H1 (cell line): Measurements from ENCODE around the gene CACNA1F. TPM values are rescaled to one million over a fixed set of nuclear protein-coding genes. Genes with fewer than 3 reads are reported as not detected.

Experiments used
- ATF3 ChIP-seq: IDR thresholded peaks from 2 replicates; pipeline ENCODE4 v1.6.1; 2011; ENCODE audit warnings: low read depth, mild to moderate bottlenecking, low read length; ENCODE audit not compliant: insufficient read depth
- CHD2 ChIP-seq: IDR thresholded peaks from 2 replicates; pipeline ENCODE4 v1.6.1; 2012; ENCODE audit warnings: low read length, improper control_type of control experiment
- CREB1 ChIP-seq: IDR thresholded peaks from 2 replicates; pipeline ENCODE4 v1.6.1; 2012; ENCODE audit warnings: inconsistent platforms
- GTF2F1 ChIP-seq: IDR thresholded peaks from 2 replicates; pipeline ENCODE4 v1.6.1; 2012; ENCODE audit warnings: low read depth, low read length, improper control_type of control experiment, borderline replicate concordance
- MAX ChIP-seq: IDR thresholded peaks from 2 replicates; pipeline ENCODE4 v1.6.1; 2012; ENCODE audit warnings: inconsistent platforms
- POLR2AphosphoS5 ChIP-seq: IDR thresholded peaks from 2 replicates; pipeline ENCODE4 v1.6.1; 2011; ENCODE audit warnings: low read depth, low read length
- RBBP5 ChIP-seq: IDR thresholded peaks from 2 replicates; pipeline ENCODE4 v1.7.1; 2012; ENCODE audit warnings: low read depth, mild to moderate bottlenecking, inconsistent platforms, low read length, moderate library complexity, borderline replicate concordance
- RXRA ChIP-seq: IDR thresholded peaks from 2 replicates; pipeline ENCODE4 v1.6.1; 2011; ENCODE audit warnings: low read depth, mild to moderate bottlenecking, low read length, moderate library complexity; ENCODE audit not compliant: insufficient read depth
- SP2 ChIP-seq: IDR thresholded peaks from 2 replicates; pipeline ENCODE4 v1.6.1; 2012; ENCODE audit warnings: mild to moderate bottlenecking, low read length, inconsistent platforms
- TAF1 ChIP-seq: IDR thresholded peaks from 2 replicates; pipeline ENCODE4 v1.6.1; 2011; ENCODE audit warnings: mild to moderate bottlenecking, low read depth, low read length
- TAF7 ChIP-seq: optimal IDR thresholded peaks from 2 replicates; pipeline ENCODE3; 2011; ENCODE audit warnings: low read depth, mild to moderate bottlenecking, inconsistent platforms, low read length, moderate library complexity, borderline replicate concordance
- TBP ChIP-seq: IDR thresholded peaks from 2 replicates; pipeline ENCODE4 v1.6.1; 2011; ENCODE audit warnings: low read depth, low read length, improper control_type of control experiment
- ZNF274 ChIP-seq: IDR thresholded peaks from 2 replicates; pipeline ENCODE4 v1.7.0; 2012; ENCODE audit warnings: low read length, borderline replicate concordance; ENCODE audit errors: extremely low read depth
- polyA plus RNA-seq, 7 experiments: library from polyadenylated mRNA; depleted of rRNA in 3 of 7; stranded (reverse) in 5 of 7; unstranded in 2 of 7; fragments of >200 nt in 5 of 7; fragments of 200-250 nt in 2 of 7; gene quantifications; 1 replicate in 5 of 7; 2 replicates in 1 of 7; 4 replicates in 1 of 7; pipeline versions ENCODE4 v1.2.1 to v1.2.3, GENCODE V29; 2011 to 2013; ENCODE audit warnings: missing spikeins in 2 of 7, mixed read lengths in 2 of 7
- total RNA-seq: library from RNA; stranded (reverse); fragmentation: NEBNext Ultra II Directional; extraction: Animal tissue kit (Norgen Biotek cat#: 25700); gene quantifications from 2 replicates; pipeline ENCODE4 v1.2.1, GENCODE V29; 2021

Gene CACNA1F
- total and polyA plus RNA-seq, 2 of the 8 experiments (the other 6 are each of a cell fraction or from before 2014, with no cell fraction given) = 0.59 to 0.84 TPM

- no peak for TF ChIP-seq ZNF274
- TF ChIP-seq TAF7 = peak; percentile 65
- TF ChIP-seq MAX = 0 out of 2 replicates have a peak, but pooled peaks have one; percentile 8
- peak; percentile 87 for TF ChIP-seq TAF1
- TF ChIP-seq POLR2AphosphoS5 = peak; percentile 89
- TF ChIP-seq RBBP5 = no peak
- no peak for TF ChIP-seq ATF3
- no peak for TF ChIP-seq GTF2F1
- TF ChIP-seq TBP = peak; percentile 88
- TF ChIP-seq RXRA = no peak
- TF ChIP-seq CREB1 = peak; percentile 70
- peak; percentile 91 for TF ChIP-seq CHD2
- TF ChIP-seq SP2 = peak; percentile 94
Observed at GRCh38 chrX:49190821-49191573, 42.1 kb downstream of the CACNA1F start (continued).
